ELR (cell line): ENCODE results near the gene ZP3.
A peak's percentile ranks its signal among the peaks of the same experiment; 100 is the strongest.
"Not testable (repeated sequence)": the region's sequence is repeated elsewhere in the genome, so short reads cannot be mapped to it uniquely, and the experiment has no call there.

Experiments
- DNase-seq: peaks from one replicate; pipeline ENCODE4 v3.0.0-alpha.2; 2015; ENCODE audit warnings: low read depth

Gene ZP3

DNA sequence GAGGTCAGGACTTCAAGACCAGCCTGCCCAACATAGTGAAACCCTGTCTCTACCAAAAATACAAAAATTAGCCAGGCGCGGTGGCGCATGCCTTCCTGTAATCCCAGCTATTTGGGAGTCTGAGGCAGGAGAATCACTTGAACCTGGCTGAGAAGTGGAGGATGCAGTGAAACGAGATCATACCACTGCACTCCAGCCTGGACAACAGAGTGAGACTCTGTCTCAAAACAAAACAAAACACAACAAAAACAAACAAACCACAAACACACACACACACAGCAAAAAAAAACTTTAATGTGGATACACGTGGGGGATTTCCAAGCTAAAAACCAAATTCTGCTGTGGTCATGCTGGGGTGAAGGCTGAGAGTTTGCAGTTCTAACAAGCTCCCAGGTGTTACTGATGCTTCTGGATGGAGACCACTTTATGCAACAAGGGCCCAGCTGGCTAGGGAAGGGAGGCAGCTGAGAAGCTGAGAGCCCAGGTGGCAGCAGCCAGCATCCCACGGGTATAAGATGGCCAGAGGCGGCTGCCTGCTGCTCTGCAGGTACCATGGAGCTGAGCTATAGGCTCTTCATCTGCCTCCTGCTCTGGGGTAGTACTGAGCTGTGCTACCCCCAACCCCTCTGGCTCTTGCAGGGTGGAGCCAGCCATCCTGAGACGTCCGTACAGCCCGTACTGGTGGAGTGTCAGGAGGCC is at the start of gene ZP3:
TSS of gene ZP3 (plus strand) at position 538 of the 699 bp plus-strand sequence. CDS start at position 553, 15 bp downstream.
- DNase-seq, result no peak

DNA sequence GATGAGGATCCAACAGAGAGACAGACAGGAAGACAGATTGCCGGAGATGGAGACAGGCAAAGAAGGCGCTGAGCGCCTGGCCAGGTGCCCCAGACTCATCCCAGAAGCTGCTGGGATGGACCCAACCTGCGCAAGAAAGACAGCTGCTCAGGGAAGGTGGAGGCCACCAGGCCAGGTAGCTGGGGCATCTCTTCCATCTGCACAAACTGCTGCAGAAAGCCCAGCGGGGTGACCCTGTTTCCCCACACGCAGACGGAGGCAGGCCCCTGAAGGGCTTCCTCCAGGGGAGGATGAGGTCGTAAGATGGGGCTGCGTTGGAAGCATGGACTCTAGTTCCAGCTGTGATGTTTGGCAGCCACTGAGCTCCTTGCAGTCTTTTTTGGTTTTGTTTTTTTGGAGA is 49.5 kb upstream of the ZP3 start:
- no peak for DNase-seq

DNA sequence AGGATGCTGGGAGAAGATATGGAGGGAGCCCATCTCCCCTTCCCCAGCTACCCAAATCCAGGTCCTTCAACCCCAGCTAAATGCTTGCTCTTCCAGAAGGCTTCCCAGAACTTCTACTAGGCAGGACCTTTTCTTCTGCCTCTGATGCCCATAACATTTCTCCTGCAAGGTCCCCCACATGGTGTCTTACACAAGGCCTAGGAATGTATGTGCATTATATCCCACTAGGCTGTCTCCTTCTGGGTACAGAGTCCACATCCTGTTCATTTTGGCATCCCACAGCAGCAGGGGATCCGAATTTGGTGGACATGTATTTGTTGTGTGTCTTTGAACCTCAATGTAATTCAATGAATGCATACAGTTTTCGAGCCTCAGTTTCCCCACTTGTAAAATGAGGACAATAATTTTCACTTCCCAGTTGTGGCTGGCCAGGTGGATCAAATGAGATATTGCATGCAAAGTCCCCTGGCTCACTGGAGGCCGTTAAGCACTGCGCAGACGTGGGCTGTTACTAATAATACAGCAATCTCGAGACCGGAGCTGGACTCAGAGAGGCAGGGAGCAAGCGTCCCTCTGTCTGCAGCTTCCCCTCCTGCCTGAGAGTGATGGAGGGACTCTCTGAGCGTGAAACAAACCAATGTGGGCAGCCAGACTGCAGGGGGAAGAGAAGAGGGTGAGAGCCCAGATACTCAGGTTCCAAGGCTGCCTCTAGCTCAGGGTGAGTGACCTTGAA is 47.4 kb upstream of the ZP3 start:
- DNase-seq, result peak; percentile 25

DNA sequence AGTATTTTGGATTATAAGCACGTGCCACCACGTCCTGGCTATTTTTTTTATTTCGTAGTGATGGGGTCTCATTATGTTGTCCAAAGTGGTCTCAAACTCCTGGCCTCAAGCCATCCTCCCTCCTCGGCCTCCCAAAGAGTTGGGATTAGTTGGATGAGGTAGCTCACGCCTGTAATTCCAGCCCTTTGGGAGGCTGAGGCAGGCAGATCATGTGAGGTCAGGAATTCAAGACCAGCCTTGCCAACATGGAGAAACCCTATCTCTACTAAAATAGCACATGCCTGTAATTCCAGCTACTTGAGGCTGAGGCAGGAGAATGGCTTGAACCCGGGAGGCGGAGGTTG is 44.2 kb upstream of the ZP3 start:
- DNase-seq, result no peak

DNA sequence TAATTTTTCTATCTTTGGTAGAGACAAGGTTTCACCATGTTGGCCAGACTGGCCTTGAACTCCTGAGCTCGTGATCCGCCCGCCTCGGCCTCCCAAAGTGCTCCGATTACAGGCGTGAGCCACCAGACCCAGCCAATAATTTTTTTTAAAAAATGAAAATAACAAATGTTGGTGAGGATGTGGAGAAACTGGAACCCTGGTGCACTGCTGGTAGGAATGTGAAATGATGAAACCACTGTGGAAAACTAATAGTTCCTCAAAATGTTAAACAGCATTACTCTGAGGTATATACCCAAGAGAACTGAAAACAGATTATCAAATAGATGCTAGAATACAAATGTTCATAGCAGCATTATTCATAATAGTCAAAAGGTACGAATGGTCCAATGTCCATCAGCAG is 42.9 kb upstream of the ZP3 start:
- DNase-seq, result no peak

DNA sequence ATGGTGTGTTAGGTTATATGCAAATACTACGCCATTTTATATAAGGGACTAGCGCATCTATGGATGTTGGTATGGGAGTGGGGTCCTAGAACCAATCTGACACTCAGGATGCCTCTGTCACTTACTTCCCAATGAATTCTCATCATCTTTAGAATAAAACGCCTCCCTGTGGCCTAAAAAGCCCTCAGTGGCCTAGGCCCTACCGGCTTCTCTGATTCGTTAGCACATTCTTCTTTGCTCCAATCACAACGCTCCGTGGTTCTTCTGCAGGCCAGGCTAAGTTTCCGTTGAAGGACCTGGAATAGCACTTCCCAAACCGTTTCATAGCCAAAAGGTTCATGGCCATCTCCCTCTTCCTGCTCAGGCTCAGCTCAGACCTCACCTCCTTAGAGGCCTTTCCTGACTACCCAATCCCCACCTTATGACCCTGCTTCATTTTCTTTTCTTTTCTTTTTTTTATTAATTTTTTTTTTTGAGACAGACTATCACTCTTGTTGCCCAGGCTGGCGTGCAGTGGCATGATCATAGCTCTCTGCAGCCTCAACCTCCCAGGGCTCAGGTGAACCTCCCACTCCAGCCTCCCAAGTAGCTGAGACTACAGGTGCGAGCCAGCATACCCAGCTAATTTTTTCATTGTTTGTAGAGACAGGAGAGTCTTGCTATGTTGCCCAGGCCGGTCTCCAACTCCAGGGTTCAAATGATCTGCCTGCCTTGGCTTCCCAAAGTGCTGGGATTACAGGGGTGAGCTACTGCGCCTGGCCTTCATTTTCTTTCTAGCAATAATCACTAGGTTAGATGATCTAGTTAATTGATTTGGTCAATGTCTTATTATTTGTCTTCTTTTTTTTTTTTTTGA is 41.4 kb upstream of the ZP3 start:
- DNase-seq, result peak; percentile 17

DNA sequence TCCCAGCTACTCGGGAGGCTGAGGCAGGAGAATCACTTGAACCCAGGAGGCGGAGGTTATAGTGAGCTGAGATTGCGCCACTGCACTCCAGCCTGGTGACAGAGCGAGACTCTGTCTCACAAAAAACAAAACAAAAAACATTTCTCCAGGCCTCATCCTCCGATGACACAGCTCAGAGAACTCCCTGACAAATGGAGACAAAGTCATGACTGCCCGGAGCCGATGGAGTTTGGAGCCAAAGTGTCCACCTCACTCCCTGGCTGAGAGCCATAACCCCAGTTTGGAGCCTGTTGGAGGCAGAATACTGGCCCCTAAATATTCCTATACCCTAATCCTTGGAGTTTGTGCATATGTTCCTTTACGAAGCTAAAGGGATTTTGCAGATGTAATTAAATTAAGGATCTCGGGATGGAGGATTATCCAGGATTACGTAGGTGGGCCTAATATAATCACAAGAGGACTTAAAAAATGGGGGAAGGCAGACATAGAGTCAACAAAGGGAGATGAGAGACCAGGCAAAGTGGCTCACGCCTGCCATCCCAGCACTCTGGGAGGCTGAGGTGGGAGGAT is 38.0 kb upstream of the ZP3 start:
- peak; percentile 35 for DNase-seq

DNA sequence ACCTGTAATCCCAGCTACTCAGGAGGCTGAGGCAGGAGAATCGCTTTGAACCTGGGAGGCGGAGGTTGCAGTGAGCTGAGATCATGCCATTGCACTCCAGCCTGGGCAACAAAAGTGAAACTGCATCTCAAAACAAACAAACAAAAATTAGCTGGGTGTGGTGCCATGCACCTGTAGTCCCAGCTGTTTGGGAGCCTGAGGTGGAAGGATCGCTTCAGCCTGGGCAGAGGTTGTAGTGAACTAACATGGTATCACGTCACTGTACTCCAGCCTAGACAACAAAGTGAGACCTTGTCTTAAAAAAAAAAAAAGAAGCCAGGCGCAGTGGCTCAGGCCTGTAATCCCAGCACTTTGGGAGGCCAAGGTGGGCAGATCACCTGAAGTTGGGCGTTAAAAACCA is 37.0 kb upstream of the ZP3 start:
- not testable (repeated sequence) for DNase-seq

DNA sequence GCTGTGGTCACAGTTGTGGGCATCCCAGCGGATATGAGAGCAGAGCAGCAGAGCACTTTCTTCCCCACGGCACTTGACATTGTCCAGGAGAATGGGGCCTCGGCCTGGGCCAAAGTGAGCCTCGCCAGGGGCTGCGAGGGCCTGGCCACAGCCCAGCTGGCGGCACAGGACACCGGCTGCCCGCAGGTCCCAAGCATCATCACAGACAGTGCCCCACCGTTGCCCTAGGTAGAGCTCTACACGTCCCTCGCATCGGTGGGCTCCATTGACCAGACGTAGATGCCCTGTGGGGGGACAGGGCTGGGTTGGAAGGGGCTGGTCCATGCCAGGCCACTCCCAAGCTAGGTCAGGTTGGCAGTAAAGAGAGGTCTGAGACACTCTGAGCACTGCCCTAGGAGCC is 34.7 kb upstream of the ZP3 start:
- DNase-seq, result no peak

DNA sequence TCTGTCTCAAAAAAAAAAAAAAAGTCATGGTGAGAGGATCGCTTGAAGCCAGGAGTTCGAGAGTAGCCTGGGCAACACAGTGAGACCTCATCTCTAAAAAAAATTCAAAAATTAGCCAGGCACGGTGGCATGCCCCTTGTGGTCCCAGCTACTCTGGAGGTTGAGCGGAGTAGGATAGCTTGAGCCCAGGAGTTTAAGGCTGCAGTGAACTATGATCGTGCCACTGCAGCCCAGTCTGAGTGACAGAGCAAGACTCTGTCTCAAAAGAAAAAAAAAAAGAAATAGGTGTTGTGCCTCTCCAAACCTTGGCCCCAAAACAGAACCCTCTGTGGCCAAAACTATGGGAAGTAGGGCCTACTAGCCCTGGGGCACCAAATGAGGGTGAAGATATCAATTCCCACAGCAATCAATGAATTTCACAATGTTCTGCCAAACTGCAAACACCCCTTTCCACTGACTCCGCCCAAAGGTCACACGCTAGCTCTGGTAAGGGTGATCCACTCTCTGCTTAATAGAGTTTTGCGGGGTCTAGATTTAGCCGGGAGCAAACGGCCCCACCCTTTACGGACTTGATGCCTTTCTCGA is 32.1 kb upstream of the ZP3 start:
- no peak for DNase-seq

DNA sequence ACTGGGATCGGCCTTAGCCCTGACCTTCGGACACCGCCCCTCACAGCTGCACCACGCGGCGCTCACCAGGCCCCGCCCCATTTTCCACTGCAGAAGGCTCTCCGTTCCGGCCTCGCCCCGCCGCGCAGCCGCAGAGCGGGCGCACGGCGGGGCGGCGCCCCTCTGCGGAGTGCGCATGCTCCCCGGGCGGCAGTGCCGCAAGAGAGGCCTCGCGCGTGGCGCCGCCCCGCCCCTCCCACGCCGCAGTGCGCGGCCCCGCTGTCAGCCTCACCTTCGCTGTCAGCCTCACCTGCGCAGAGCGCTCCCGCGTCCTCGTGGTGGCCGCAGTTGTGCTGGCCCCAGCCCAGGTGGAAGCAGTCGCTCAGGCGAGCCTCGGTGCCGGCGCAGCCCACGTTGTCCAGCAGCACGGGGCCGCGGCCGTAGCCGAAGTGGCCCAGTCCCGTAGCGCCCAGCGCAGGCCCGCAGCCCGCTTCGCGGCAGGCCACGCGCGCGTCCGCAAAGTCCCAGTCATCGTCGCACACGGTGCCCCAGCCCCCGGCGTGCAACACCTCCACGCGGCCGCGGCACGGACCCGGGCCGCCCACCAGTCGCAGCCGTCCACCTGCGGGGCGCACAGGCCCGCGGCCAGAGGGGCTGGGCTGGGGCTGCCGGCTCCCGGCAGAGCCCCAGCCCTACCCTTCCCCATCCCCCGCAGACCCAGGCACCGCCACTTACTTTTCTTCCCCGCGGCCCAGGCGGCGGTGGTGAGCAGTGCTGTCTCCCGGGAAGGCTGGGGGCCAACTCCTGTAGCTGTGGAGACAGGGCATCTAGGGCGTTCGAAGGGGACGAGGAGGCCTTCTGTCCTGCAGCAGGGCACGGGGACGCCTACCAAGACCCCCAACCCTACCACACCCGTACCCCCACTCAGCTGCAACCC is 31.4 kb upstream of the ZP3 start:
- DNase-seq, result peak; percentile 89

DNA sequence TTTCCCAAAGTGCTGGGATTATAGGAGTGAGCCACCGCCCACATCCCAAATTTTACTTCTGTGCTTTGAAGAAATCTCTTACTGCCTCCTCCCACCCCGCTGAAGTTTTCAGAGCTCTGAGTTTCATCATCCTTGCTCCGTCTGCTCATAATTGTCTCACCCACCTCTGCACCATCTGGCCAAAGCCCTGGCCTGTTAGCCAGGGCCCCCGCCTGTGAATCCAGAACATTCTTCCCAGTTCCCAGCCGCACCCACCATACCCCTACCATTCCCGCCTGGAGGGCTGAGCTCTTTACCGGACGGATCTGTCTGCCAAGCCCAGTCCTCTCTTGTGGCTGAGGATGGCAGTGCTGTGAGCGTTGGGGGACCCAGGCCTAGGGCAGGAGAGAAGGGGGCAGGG is 29.8 kb upstream of the ZP3 start:
- DNase-seq, result no peak

DNA sequence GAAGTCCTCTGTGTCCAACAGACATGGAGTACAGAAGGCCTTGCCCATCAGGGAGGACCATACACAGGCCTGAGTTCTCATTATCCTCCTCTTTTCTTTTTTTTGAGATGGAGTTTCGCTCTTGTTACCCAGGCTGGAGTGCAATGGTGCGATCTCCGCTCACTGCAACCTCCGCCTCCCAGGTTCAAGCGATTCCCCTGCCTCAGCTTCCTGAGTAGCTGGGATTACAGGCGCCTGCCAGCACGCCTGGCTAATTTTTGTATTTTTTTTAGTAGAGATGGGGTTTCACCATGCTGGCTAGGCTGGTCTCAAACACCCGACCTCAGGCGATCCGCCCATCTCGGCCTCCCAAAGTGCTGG is 29.2 kb upstream of the ZP3 start:
- DNase-seq, result not testable (repeated sequence)

DNA sequence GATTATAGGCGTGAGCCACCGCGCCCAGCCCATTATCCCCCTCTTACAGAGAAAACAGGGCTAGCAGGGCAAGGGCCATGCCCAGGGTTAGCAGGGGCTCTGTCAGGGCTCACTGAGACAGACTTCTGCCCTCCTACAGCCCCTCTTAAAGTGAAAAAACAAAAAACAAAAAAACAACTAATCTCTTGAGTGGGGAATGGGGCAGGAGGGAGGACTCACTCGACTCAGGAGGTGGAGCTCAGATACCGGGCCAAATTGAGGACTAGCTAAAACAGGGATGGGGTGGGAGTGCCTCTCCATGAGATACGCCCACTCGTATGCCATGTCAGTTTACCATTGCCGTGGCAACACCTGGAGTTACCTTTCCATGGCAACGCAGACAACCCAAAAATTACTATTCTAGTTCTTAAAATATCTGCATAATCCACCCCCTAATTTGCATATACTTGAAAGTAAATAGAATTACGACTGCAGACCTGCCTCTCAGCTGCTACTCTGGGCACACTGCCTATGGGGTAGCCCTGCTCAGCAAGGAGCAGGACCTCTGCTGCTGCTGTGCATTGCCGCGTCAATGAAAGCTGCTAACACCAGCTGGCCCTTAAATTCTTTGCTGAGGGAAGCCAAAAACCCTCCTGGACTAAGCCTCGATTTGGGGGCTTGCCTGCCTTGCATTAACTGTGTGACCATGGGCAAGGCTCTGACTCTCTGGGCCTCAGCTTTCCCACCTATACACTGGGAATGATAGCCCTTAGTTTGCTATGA is 28.6 kb upstream of the ZP3 start:
- DNase-seq, result no peak

DNA sequence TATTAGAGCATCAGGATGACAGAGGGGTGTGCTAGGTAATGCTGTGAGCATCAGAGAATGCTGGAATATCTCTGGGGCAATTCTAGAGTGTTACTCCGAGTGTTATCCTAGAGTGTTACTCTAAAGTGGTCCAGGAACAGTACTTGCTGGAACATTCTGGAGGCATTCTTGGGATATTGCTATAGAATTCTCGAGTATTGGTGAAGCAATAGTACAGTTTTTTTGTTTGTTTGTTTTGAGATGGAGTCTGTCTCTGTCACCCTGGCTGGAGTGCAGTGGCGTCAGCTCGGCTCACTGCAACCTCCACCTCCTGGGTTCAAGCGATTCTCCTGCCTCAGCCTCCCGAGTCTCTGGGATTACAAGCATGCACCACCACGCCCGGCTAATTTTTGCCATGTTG is 27.9 kb upstream of the ZP3 start:
- DNase-seq, result no peak

DNA sequence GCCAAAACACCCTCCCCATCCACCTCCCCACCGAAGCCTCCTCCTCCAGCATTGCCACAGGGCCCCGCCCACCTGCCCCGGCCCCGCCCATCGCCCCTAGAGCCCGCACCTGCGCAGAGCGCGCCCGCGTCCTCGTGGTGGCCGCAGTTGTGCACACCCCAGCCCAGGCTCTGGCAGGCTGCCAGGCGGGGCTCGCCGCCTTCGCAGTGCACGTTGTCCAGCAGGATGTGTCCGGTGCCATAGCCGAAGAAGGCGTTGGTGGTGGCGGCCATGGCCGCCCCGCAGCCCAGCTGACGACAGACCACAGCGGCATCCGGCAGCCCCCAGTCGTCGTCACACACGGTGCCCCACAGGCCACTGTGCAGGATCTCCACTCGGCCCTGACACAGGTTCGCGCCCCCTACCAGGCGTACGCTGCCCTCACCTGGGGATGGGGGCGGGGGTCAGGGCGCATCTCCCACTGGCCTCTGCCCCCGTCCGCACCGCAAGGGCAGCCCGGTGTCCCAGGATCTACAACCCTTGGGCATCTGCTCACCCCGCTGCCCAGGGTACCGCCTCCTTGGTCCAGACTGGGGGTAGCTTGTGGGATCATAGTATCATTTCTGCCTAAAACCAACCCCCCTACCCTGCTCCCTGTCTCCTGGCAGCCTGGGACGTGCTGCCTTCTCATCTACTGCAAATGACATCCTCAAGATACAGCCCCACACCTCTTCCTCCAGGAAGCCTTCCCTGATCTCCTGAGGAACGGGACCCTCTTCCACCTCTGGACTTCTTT is 27.2 kb upstream of the ZP3 start:
- peak; percentile 42 for DNase-seq

DNA sequence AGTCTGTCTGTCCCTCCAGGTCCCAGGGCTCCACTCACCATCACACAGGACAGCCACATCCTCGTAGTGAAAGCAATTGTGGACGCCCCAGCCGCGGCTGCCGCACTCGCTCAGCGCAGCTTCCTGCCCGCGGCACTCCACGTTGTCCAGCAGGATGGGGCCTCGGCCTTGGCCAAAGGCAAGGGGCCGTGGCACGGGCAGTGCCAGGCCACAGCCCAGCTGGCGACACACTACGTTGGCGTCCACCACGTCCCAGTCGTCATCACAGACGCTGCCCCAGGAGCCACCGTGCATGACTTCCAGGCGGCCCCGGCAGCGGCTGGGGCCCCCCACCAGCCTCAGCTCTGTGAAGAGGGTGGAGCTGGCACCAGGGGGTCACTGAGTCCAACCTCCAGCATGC is 24.5 kb upstream of the ZP3 start:
- no peak for DNase-seq

DNA sequence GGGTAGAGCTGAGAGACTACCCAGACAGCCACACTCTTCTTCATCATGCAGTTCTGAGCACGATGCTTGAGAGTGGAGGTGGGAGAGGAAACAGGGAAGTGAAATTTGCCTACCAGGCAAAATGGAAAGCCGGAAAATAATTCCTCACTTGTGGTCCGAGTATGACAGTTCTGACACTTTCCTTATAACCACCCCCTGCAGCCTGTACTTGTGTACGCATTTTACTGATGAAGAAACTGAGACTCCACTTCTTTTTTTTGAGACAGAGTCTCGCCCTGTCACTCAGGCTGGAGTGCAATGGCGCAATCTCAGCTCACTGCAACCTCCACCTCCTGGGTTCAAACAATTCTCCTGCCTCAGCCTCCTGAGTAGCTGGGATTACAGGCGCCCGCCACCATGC is 21.7 kb upstream of the ZP3 start:
- not testable (repeated sequence) for DNase-seq

DNA sequence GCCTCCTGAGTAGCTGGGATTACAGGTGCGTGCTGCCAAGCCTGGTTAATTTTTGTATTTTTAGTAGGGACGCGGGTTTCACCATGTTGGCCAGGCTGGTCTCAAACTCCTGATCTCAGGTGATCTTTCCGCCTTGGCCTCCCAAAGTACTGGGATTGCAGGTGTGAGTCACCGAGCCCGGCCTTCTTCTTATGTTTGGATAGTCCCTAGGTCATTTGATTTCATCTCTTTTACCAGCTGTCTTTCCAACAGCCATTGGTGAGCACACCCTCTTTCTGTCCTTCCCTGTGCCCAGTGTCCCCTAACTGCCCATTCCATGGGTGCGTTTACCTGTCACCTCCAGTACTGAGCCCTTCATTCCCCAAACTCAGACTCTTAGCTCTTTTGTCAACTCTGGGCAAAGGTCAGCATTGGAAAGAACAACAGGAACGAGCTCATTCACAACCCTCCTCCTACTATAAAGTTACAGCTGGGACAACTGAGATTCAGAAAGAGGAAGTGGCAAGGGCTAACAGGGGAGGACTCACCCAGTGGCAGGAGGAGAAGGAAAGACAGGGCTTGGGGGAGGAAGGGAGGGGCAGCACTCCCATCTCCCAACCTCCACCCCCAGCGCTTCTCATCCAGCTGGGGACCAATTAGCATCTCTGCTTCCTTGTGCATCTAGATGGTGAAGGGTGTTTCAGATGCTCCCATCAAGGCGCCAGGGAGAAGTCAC is 20.8 kb upstream of the ZP3 start:
- DNase-seq, result no peak
